ENCODE results near the gene PDILT.

PDILT gene

GRCh38 chr16:20396846-20397467 lies 7.6 kb downstream of the PDILT start:
- Histone ChIP-seq H3K4me3 (replicated peaks; ENCODE audit: insufficient read depth, low read length) (no peak overlapping the region), H3K27ac (replicated peaks) (no peak overlapping the region), H3K27me3 (ENCODE audit: insufficient read depth, poor library complexity, severe bottlenecking) (no peaks in the 10 kb centered on the region)
- DNase-seq (ENCODE audit: low read depth in 1 of 2, low spot score in 1 of 2) = no peak
- TF ChIP-seq CTCF (IDR thresholded peaks at IDR 0.05; ENCODE audit: insufficient read depth, low read length) (no peak), SPI1 (IDR thresholded peaks at IDR 0.05; ENCODE audit: borderline replicate concordance, low read depth) (no peak), GABPA (IDR thresholded peaks at IDR 0.05; ENCODE audit: low read depth) (no peak)

- H3K27ac ChIP-seq (replicated peaks) = no peak overlapping the region
- H3K4me3 ChIP-seq (replicated peaks; ENCODE audit: insufficient read depth, low read length) = no peak overlapping the region
- no peak for DNase-seq (ENCODE audit: low read depth in 1 of 2, low spot score in 1 of 2)
- no peaks in the 10 kb centered on the region for H3K27me3 ChIP-seq (ENCODE audit: insufficient read depth, poor library complexity, severe bottlenecking)
- no peak for TF ChIP-seq GABPA (IDR thresholded peaks at IDR 0.05; ENCODE audit: low read depth)
- TF ChIP-seq SPI1 (IDR thresholded peaks at IDR 0.05; ENCODE audit: borderline replicate concordance, low read depth) = no peak
- no peak for TF ChIP-seq CTCF (IDR thresholded peaks at IDR 0.05; ENCODE audit: insufficient read depth, low read length)
- no peak for TF ChIP-seq POLR2AphosphoS5 (IDR thresholded peaks at IDR 0.05; ENCODE audit: low read depth)
- TF ChIP-seq REST (IDR thresholded peaks at IDR 0.05; ENCODE audit: insufficient replicate concordance, low read depth) = no peak
Measured at GRCh38 chr16:20395946-20396345, 8.6 kb downstream of the PDILT start.

- no peak for DNase-seq (ENCODE audit: low read depth in 1 of 2, low spot score in 1 of 2)
- H3K27me3 ChIP-seq (ENCODE audit: insufficient read depth, poor library complexity, severe bottlenecking) = no peaks in the 10 kb centered on the region
- H3K4me3 ChIP-seq (replicated peaks; ENCODE audit: insufficient read depth, low read length) = no peak overlapping the region
- TF ChIP-seq GABPA (IDR thresholded peaks at IDR 0.05; ENCODE audit: low read depth) = no peak
- no peak for TF ChIP-seq POLR2AphosphoS5 (IDR thresholded peaks at IDR 0.05; ENCODE audit: low read depth)
- TF ChIP-seq REST (IDR thresholded peaks at IDR 0.05; ENCODE audit: insufficient replicate concordance, low read depth) = no peak
- TF ChIP-seq SPI1 (IDR thresholded peaks at IDR 0.05; ENCODE audit: borderline replicate concordance, low read depth) = no peak
- TF ChIP-seq CTCF (IDR thresholded peaks at IDR 0.05; ENCODE audit: insufficient read depth, low read length) = no peak
- no peak overlapping the region for H3K27ac ChIP-seq (replicated peaks)
Measured at GRCh38 chr16:20393801-20394577, 10.5 kb downstream of the PDILT start.

All from HL-60 (cell line).